ENCODE results near the gene TSGA10IP.
"Not testable (repeated sequence)": the region's sequence is repeated elsewhere in the genome, so short reads cannot be mapped to it uniquely, and the experiment has no call there.

The TSGA10IP gene

GRCh38 chr11:65945941-65946558 lies 770 bp downstream of the TSGA10IP start:
- no peaks in the 10 kb centered on the region for H3K79me2 ChIP-seq (ENCODE audit: control insufficient read depth, insufficient read depth, low read length)
- no peak overlapping the region for H2BK5ac ChIP-seq (ENCODE audit: low read length)
- H2AK5ac ChIP-seq (ENCODE audit: low read length): no peak overlapping the region
- H2BK120ac ChIP-seq (ENCODE audit: low read depth, low read length): no peak overlapping the region
- no peak overlapping the region for H2BK15ac ChIP-seq (replicated peaks; ENCODE audit: low read depth)
- peaks cover 3% of the 10 kb centered on the region for H3K4me1 ChIP-seq (ENCODE audit: control insufficient read depth, low read depth, low read length)
- H3K56ac ChIP-seq (ENCODE audit: low read length): peak overlapping the region; percentile 35
- no peak overlapping the region for H3K18ac ChIP-seq (ENCODE audit: low read length)
- no peak overlapping the region for H3K4ac ChIP-seq (ENCODE audit: low read depth, low read length)
- H3K23ac ChIP-seq (ENCODE audit: low read length): no peak overlapping the region
- H3K79me1 ChIP-seq (ENCODE audit: low read length): no peaks in the 10 kb centered on the region
- no CpG with 5 or more reads among the region's 11 CpGs for WGBS (ENCODE audit: extremely low coverage, insufficient coverage, low lambda C conversion rate)
- no peak overlapping the region for H3K4me2 ChIP-seq (ENCODE audit: low read length)
- no peak overlapping the region for H4K5ac ChIP-seq (ENCODE audit: low read length)
- no peaks in the 10 kb centered on the region for H3K36me3 ChIP-seq (ENCODE audit: control insufficient read depth, insufficient read depth, low read length)
- H3K4me3 ChIP-seq (ENCODE audit: low read length): no peak overlapping the region
- peak; percentile 68 for DNase-seq
- no peaks in the 10 kb centered on the region for H3K27me3 ChIP-seq (ENCODE audit: insufficient read depth, low read length, poor library complexity)
- no peak overlapping the region for H3K9ac ChIP-seq (ENCODE audit: low read length)
- H4K8ac ChIP-seq (ENCODE audit: low read depth, low read length): no peak overlapping the region
- H3K27ac ChIP-seq (ENCODE audit: low read depth, low read length): no peak overlapping the region

GRCh38 chr11:65946655-65947054 lies 1.4 kb downstream of the TSGA10IP start:
- peaks cover 3% of the 10 kb centered on the region for H3K4me1 ChIP-seq (ENCODE audit: control insufficient read depth, low read depth, low read length)
- no peak overlapping the region for H2BK120ac ChIP-seq (ENCODE audit: low read depth, low read length)
- no peaks in the 10 kb centered on the region for H3K79me1 ChIP-seq (ENCODE audit: low read length)
- H2AK5ac ChIP-seq (ENCODE audit: low read length): no peak overlapping the region
- H3K18ac ChIP-seq (ENCODE audit: low read length): no peak overlapping the region
- H4K8ac ChIP-seq (ENCODE audit: low read depth, low read length): no peak overlapping the region
- no peak overlapping the region for H4K5ac ChIP-seq (ENCODE audit: low read length)
- no peak for DNase-seq
- H3K23ac ChIP-seq (ENCODE audit: low read length): no peak overlapping the region
- no peaks in the 10 kb centered on the region for H3K36me3 ChIP-seq (ENCODE audit: control insufficient read depth, insufficient read depth, low read length)
- no peak overlapping the region for H2BK5ac ChIP-seq (ENCODE audit: low read length)
- no peak overlapping the region for H3K4ac ChIP-seq (ENCODE audit: low read depth, low read length)
- no CpG with 5 or more reads among the region's 4 CpGs for WGBS (ENCODE audit: extremely low coverage, insufficient coverage, low lambda C conversion rate)
- no peaks in the 10 kb centered on the region for H3K79me2 ChIP-seq (ENCODE audit: control insufficient read depth, insufficient read depth, low read length)
- H3K9ac ChIP-seq (ENCODE audit: low read length): no peak overlapping the region
- no peak overlapping the region for H3K56ac ChIP-seq (ENCODE audit: low read length)
- no peak overlapping the region for H3K4me2 ChIP-seq (ENCODE audit: low read length)
- no peaks in the 10 kb centered on the region for H3K27me3 ChIP-seq (ENCODE audit: insufficient read depth, low read length, poor library complexity)
- no peak overlapping the region for H3K27ac ChIP-seq (ENCODE audit: low read depth, low read length)
- H3K4me3 ChIP-seq (ENCODE audit: low read length): no peak overlapping the region
- no peak overlapping the region for H2BK15ac ChIP-seq (replicated peaks; ENCODE audit: low read depth)

GRCh38 chr11:65947133-65947532 lies 1.9 kb downstream of the TSGA10IP start:
- no peak overlapping the region for H3K4ac ChIP-seq (ENCODE audit: low read depth, low read length)
- no peak overlapping the region for H3K56ac ChIP-seq (ENCODE audit: low read length)
- H3K27me3 ChIP-seq (ENCODE audit: insufficient read depth, low read length, poor library complexity): no peaks in the 10 kb centered on the region
- no CpG with 5 or more reads among the region's 13 CpGs for WGBS (ENCODE audit: extremely low coverage, insufficient coverage, low lambda C conversion rate)
- H4K5ac ChIP-seq (ENCODE audit: low read length): no peak overlapping the region
- H2BK120ac ChIP-seq (ENCODE audit: low read depth, low read length): no peak overlapping the region
- H3K27ac ChIP-seq (ENCODE audit: low read depth, low read length): no peak overlapping the region
- no peaks in the 10 kb centered on the region for H3K79me1 ChIP-seq (ENCODE audit: low read length)
- H3K9ac ChIP-seq (ENCODE audit: low read length): no peak overlapping the region
- no peak overlapping the region for H3K23ac ChIP-seq (ENCODE audit: low read length)
- no peak overlapping the region for H2BK15ac ChIP-seq (replicated peaks; ENCODE audit: low read depth)
- H4K8ac ChIP-seq (ENCODE audit: low read depth, low read length): no peak overlapping the region
- H3K36me3 ChIP-seq (ENCODE audit: control insufficient read depth, insufficient read depth, low read length): no peaks in the 10 kb centered on the region
- peaks cover 3% of the 10 kb centered on the region for H3K4me1 ChIP-seq (ENCODE audit: control insufficient read depth, low read depth, low read length)
- no peak overlapping the region for H2BK5ac ChIP-seq (ENCODE audit: low read length)
- no peak overlapping the region for H3K18ac ChIP-seq (ENCODE audit: low read length)
- H2AK5ac ChIP-seq (ENCODE audit: low read length): no peak overlapping the region
- DNase-seq: no peak
- H3K4me2 ChIP-seq (ENCODE audit: low read length): no peak overlapping the region
- H3K79me2 ChIP-seq (ENCODE audit: control insufficient read depth, insufficient read depth, low read length): no peaks in the 10 kb centered on the region
- H3K4me3 ChIP-seq (ENCODE audit: low read length): no peak overlapping the region

GRCh38 chr11:65947603-65948125 lies 2.4 kb downstream of the TSGA10IP start:
- no CpG with 5 or more reads among the region's 12 CpGs for WGBS (ENCODE audit: extremely low coverage, insufficient coverage, low lambda C conversion rate)
- no peak overlapping the region for H2AK5ac ChIP-seq (ENCODE audit: low read length)
- H3K56ac ChIP-seq (ENCODE audit: low read length): no peak overlapping the region
- DNase-seq: no peak
- H3K9ac ChIP-seq (ENCODE audit: low read length): no peak overlapping the region
- H3K79me2 ChIP-seq (ENCODE audit: control insufficient read depth, insufficient read depth, low read length): no peaks in the 10 kb centered on the region
- H3K4ac ChIP-seq (ENCODE audit: low read depth, low read length): no peak overlapping the region
- H3K27me3 ChIP-seq (ENCODE audit: insufficient read depth, low read length, poor library complexity): no peaks in the 10 kb centered on the region
- H2BK15ac ChIP-seq (replicated peaks; ENCODE audit: low read depth): no peak overlapping the region
- no peak overlapping the region for H3K4me2 ChIP-seq (ENCODE audit: low read length)
- H3K4me1 ChIP-seq (ENCODE audit: control insufficient read depth, low read depth, low read length): peaks cover 3% of the 10 kb centered on the region
- H3K4me3 ChIP-seq (ENCODE audit: low read length): no peak overlapping the region
- no peak overlapping the region for H2BK5ac ChIP-seq (ENCODE audit: low read length)
- H4K8ac ChIP-seq (ENCODE audit: low read depth, low read length): no peak overlapping the region
- no peak overlapping the region for H4K5ac ChIP-seq (ENCODE audit: low read length)
- H3K36me3 ChIP-seq (ENCODE audit: control insufficient read depth, insufficient read depth, low read length): no peaks in the 10 kb centered on the region
- no peak overlapping the region for H3K23ac ChIP-seq (ENCODE audit: low read length)
- H3K27ac ChIP-seq (ENCODE audit: low read depth, low read length): no peak overlapping the region
- no peak overlapping the region for H2BK120ac ChIP-seq (ENCODE audit: low read depth, low read length)
- no peak overlapping the region for H3K18ac ChIP-seq (ENCODE audit: low read length)
- no peaks in the 10 kb centered on the region for H3K79me1 ChIP-seq (ENCODE audit: low read length)

- not testable (repeated sequence) for H3K79me1 ChIP-seq (ENCODE audit: low read length); H3K23ac ChIP-seq (ENCODE audit: low read length); H3K36me3 ChIP-seq (ENCODE audit: control insufficient read depth, insufficient read depth, low read length); H2AK5ac ChIP-seq (ENCODE audit: low read length); H2BK5ac ChIP-seq (ENCODE audit: low read length); H3K9ac ChIP-seq (ENCODE audit: low read length); H2BK15ac ChIP-seq (replicated peaks; ENCODE audit: low read depth); H3K4me1 ChIP-seq (ENCODE audit: control insufficient read depth, low read depth, low read length); H3K27me3 ChIP-seq (ENCODE audit: insufficient read depth, low read length, poor library complexity); H3K56ac ChIP-seq (ENCODE audit: low read length); H2BK120ac ChIP-seq (ENCODE audit: low read depth, low read length); H4K8ac ChIP-seq (ENCODE audit: low read depth, low read length); H3K79me2 ChIP-seq (ENCODE audit: control insufficient read depth, insufficient read depth, low read length); DNase-seq; H3K27ac ChIP-seq (ENCODE audit: low read depth, low read length); H3K4me2 ChIP-seq (ENCODE audit: low read length); H4K5ac ChIP-seq (ENCODE audit: low read length); H3K18ac ChIP-seq (ENCODE audit: low read length); H3K4ac ChIP-seq (ENCODE audit: low read depth, low read length); H3K4me3 ChIP-seq (ENCODE audit: low read length)
- no CpG with 5 or more reads among the region's 5 CpGs for WGBS (ENCODE audit: extremely low coverage, insufficient coverage, low lambda C conversion rate)
These were observed 5.4 kb downstream of the TSGA10IP start for GRCh38 chr11:65950711-65951110.

GRCh38 chr11:65951641-65952040 lies 6.4 kb downstream of the TSGA10IP start:
- H3K56ac ChIP-seq (ENCODE audit: low read length); H4K5ac ChIP-seq (ENCODE audit: low read length); H3K27me3 ChIP-seq (ENCODE audit: insufficient read depth, low read length, poor library complexity); H3K18ac ChIP-seq (ENCODE audit: low read length); H3K4ac ChIP-seq (ENCODE audit: low read depth, low read length); H3K9ac ChIP-seq (ENCODE audit: low read length); H3K36me3 ChIP-seq (ENCODE audit: control insufficient read depth, insufficient read depth, low read length); H2BK15ac ChIP-seq (replicated peaks; ENCODE audit: low read depth); H4K8ac ChIP-seq (ENCODE audit: low read depth, low read length); DNase-seq; H3K79me1 ChIP-seq (ENCODE audit: low read length); H3K23ac ChIP-seq (ENCODE audit: low read length); H2AK5ac ChIP-seq (ENCODE audit: low read length); H3K79me2 ChIP-seq (ENCODE audit: control insufficient read depth, insufficient read depth, low read length); H3K27ac ChIP-seq (ENCODE audit: low read depth, low read length); H2BK120ac ChIP-seq (ENCODE audit: low read depth, low read length); H2BK5ac ChIP-seq (ENCODE audit: low read length); H3K4me2 ChIP-seq (ENCODE audit: low read length); H3K4me3 ChIP-seq (ENCODE audit: low read length); H3K4me1 ChIP-seq (ENCODE audit: control insufficient read depth, low read depth, low read length): not testable (repeated sequence)
- no CpG with 5 or more reads among the region's 3 CpGs for WGBS (ENCODE audit: extremely low coverage, insufficient coverage, low lambda C conversion rate)
